ENCODE data around the gene MYOZ3.

GRCh38 chr5:150625831-150626746, 35.0 kb upstream of the MYOZ3 start:
- TF ChIP-seq GATA2 (IDR thresholded peaks at IDR 0.05; ENCODE audit: low read depth, low read length): no peak
- TF ChIP-seq GATA3 (IDR thresholded peaks at IDR 0.05; ENCODE audit: low read depth, low read length): no peak

Data from SH-SY5Y (cell line).